ENCODE data around the gene PITX3. TPM values are rescaled to one million over a fixed set of nuclear protein-coding genes. Genes with fewer than 3 reads are reported as not detected.

Gene PITX3
- total and polyA plus RNA-seq, 4 donors, result not detected

- H3K36me3 ChIP-seq (ENCODE audit: control insufficient read depth in 4 of 4, insufficient read depth in 3 of 4, low read depth in 1 of 4, low read length in 3 of 4), result peaks cover 0 to 2% (median 0%) of the 10 kb centered on the region in 4 donors
- 11% methylated on average over 3 of the region's 3 CpGs for WGBS
- no peak for TF ChIP-seq MAX (IDR thresholded peaks at IDR 0.05)
- TF ChIP-seq GABPA (IDR thresholded peaks at IDR 0.05 in 1 of 2, conservative IDR thresholded peaks at IDR 0.05 in 1 of 2), result no peak
- no peak for TF ChIP-seq NR2F2 (IDR thresholded peaks at IDR 0.05)
- no peak for TF ChIP-seq EGR1 (IDR thresholded peaks at IDR 0.05; ENCODE audit: low read depth in 2 of 2)
- no peak for TF ChIP-seq YY1 (IDR thresholded peaks at IDR 0.05)
- no peak for TF ChIP-seq JUND (IDR thresholded peaks at IDR 0.05)
- no peak for TF ChIP-seq RXRA (IDR thresholded peaks at IDR 0.05)
- no peak for TF ChIP-seq FOXA1 (IDR thresholded peaks at IDR 0.05)
- no peaks in the 10 kb centered on the region for H3K27me3 ChIP-seq (ENCODE audit: control insufficient read depth in 4 of 4, insufficient read depth in 4 of 4, low read length in 3 of 4)
- H3K27ac ChIP-seq (ENCODE audit: low read depth in 1 of 2, low read length in 2 of 2), result no peak overlapping the region
- peaks cover 5 to 42% (median 36%) of the 10 kb centered on the region in 4 donors for H3K4me1 ChIP-seq (ENCODE audit: control insufficient read depth in 4 of 4, insufficient read depth in 4 of 4, low read length in 3 of 4)
- peak overlapping the region; percentile 46 to 99 (median 95) for H3K4me3 ChIP-seq (ENCODE audit: low read depth in 1 of 3, low read length in 3 of 3)
- peak overlapping the region; percentile 72 to 75 for H3K9ac ChIP-seq (ENCODE audit: low read depth in 1 of 2, low read length in 2 of 2)
- H3K9me3 ChIP-seq (ENCODE audit: control insufficient read depth in 4 of 4, low read length in 3 of 4), result no peaks in the 10 kb centered on the region
- DNase-seq (ENCODE audit: low spot score), result no peak
These were observed 4.9 kb upstream of the PITX3 start for GRCh38 chr10:102246261-102246660.

- Histone ChIP-seq H3K4me3 (ENCODE audit: low read depth in 1 of 3, low read length in 3 of 3) (peak overlapping the region; percentile 46 to 99 (median 95)), H3K9me3 (ENCODE audit: control insufficient read depth in 4 of 4, low read length in 3 of 4) (no peaks in the 10 kb centered on the region), H3K36me3 (ENCODE audit: control insufficient read depth in 4 of 4, insufficient read depth in 3 of 4, low read depth in 1 of 4, low read length in 3 of 4) (peaks cover 0 to 2% (median 0%) of the 10 kb centered on the region in 4 donors), H3K4me1 (ENCODE audit: control insufficient read depth in 4 of 4, insufficient read depth in 4 of 4, low read length in 3 of 4) (peaks cover 8 to 45% (median 39%) of the 10 kb centered on the region in 4 donors), H3K27ac (ENCODE audit: low read depth in 1 of 2, low read length in 2 of 2) (peak overlapping the region; percentile 78 to 80), H3K9ac (ENCODE audit: low read depth in 1 of 2, low read length in 2 of 2) (peak overlapping the region; percentile 72 to 75), H3K27me3 (ENCODE audit: control insufficient read depth in 4 of 4, insufficient read depth in 4 of 4, low read length in 3 of 4) (no peaks in the 10 kb centered on the region)
- WGBS, result under 1% methylated on average over 4 of the region's 4 CpGs
- TF ChIP-seq HNF4A (conservative IDR thresholded peaks at IDR 0.05) (no peak), CTCF (IDR thresholded peaks at IDR 0.05; ENCODE audit: low read depth, low read length, missing input control) (no peak), NR2F2 (IDR thresholded peaks at IDR 0.05) (peak; percentile 7), ZBTB33 (IDR thresholded peaks at IDR 0.05) (no peak)
- no peak for DNase-seq (ENCODE audit: low spot score)
These were observed 4.6 kb upstream of the PITX3 start for GRCh38 chr10:102245932-102246251.

GRCh38 chr10:102245082-102245931 lies 4.0 kb upstream of the PITX3 start, which contains the start of gene GBF1:
Gene GBF1, plus strand, starts transcription at chr10:102245532. Its CDS starts 13,407 bp downstream, at chr10:102258939.
- peak within 1 kb of the TSS; percentile 78 to 80 for H3K27ac ChIP-seq (ENCODE audit: low read depth in 1 of 2, low read length in 2 of 2)
- H3K9me3 ChIP-seq (ENCODE audit: control insufficient read depth in 4 of 4, low read length in 3 of 4), result no peaks in the 10 kb centered on the region
- peaks cover 10 to 49% (median 41%) of the 10 kb centered on the region in 4 donors for H3K4me1 ChIP-seq (ENCODE audit: control insufficient read depth in 4 of 4, insufficient read depth in 4 of 4, low read length in 3 of 4)
- peaks cover 0 to 2% (median 0%) of the 10 kb centered on the region in 4 donors for H3K36me3 ChIP-seq (ENCODE audit: control insufficient read depth in 4 of 4, insufficient read depth in 3 of 4, low read depth in 1 of 4, low read length in 3 of 4)
- H3K4me3 ChIP-seq (ENCODE audit: low read depth in 1 of 3, low read length in 3 of 3), result peak within 1 kb of the TSS; percentile 46 to 99 (median 95)
- peak; percentile 89 for DNase-seq (ENCODE audit: low spot score)
- H3K9ac ChIP-seq (ENCODE audit: low read depth in 1 of 2, low read length in 2 of 2), result peak within 1 kb of the TSS; percentile 72 to 75
- H3K27me3 ChIP-seq (ENCODE audit: control insufficient read depth in 4 of 4, insufficient read depth in 4 of 4, low read length in 3 of 4), result no peaks in the 10 kb centered on the region
- under 1% methylated on average over 47 of the region's 47 CpGs for WGBS
- TF ChIP-seq ZBTB33 (IDR thresholded peaks at IDR 0.05) (peak; percentile 86), RAD21 (IDR thresholded peaks at IDR 0.05) (no peak), MAX (IDR thresholded peaks at IDR 0.05) (peak; percentile 46), FOXA1 (IDR thresholded peaks at IDR 0.05) (no peak), NR2F2 (IDR thresholded peaks at IDR 0.05) (peak; percentile 77), ATF3 (IDR thresholded peaks at IDR 0.05) (no peak), REST (IDR thresholded peaks at IDR 0.05) (peak; percentile 90), JUND (IDR thresholded peaks at IDR 0.05) (peak in 1 of 2 donors; percentile 14)

Measured in liver (tissue), 9 donors.